ENCODE measurements around the gene LRRC27. TPM values are rescaled to one million over a fixed set of nuclear protein-coding genes. Genes with fewer than 3 reads are reported as not detected.
"Not testable (repeated sequence)": the region's sequence is repeated elsewhere in the genome, so short reads cannot be mapped to it uniquely, and the experiment has no call there.

LRRC27 gene
- total RNA-seq, 3 donors from 2014 or later: 6.2 to 19.3 (median 8.2) TPM

GRCh38 chr10:132376394-132376851, 44.4 kb downstream of the LRRC27 start:
- Histone ChIP-seq H3K9me3 (peaks cover 0 to 4% of the 10 kb centered on the region in 2 donors), H3K27ac (no peak overlapping the region), H3K36me3 (no peaks in the 10 kb centered on the region), H3K4me3 (no peak overlapping the region), H3K4me1 (no peaks in the 10 kb centered on the region), H3K27me3 (no peaks in the 10 kb centered on the region)
- intact Hi-C loops (cut with DNase I; ENCODE audit: low total_unique reads): no loop called here
- TF ChIP-seq POLR2AphosphoS5 (IDR thresholded peaks at IDR 0.05) (no peak), CTCF (IDR thresholded peaks at IDR 0.05) (no peak), POLR2A (IDR thresholded peaks at IDR 0.05) (no peak)
- peak in 1 of 2 donors; percentile 35 for DNase-seq (ENCODE audit: low spot score in 2 of 2)

- no peak for TF ChIP-seq CTCF (IDR thresholded peaks at IDR 0.05)
- no peak for TF ChIP-seq POLR2A (IDR thresholded peaks at IDR 0.05)
- TF ChIP-seq POLR2AphosphoS5 (IDR thresholded peaks at IDR 0.05): no peak
- DNase-seq (ENCODE audit: low spot score in 2 of 2): no peak
- Histone ChIP-seq H3K36me3 (no peaks in the 10 kb centered on the region), H3K27me3 (no peaks in the 10 kb centered on the region), H3K4me3 (no peak overlapping the region), H3K27ac (no peak overlapping the region), H3K9me3 (peaks cover 1 to 5% of the 10 kb centered on the region in 2 donors), H3K4me1 (no peaks in the 10 kb centered on the region)
- intact Hi-C loops (cut with DNase I; ENCODE audit: low total_unique reads): no loop called here
Observed at GRCh38 chr10:132377326-132377725, 45.3 kb downstream of the LRRC27 start.

- intact Hi-C loops (cut with DNase I; ENCODE audit: low total_unique reads); H3K36me3 ChIP-seq; H3K9me3 ChIP-seq; H3K27ac ChIP-seq; H3K4me1 ChIP-seq; H3K27me3 ChIP-seq; H3K4me3 ChIP-seq: not testable (repeated sequence)
- DNase-seq (ENCODE audit: low spot score in 2 of 2): peak in 1 of 2 donors; percentile 17
Observed at GRCh38 chr10:132379026-132379425, 47.0 kb downstream of the LRRC27 start.

GRCh38 chr10:132380986-132381385, 49.0 kb downstream of the LRRC27 start:
- DNase-seq (ENCODE audit: low spot score in 2 of 2); H3K27ac ChIP-seq; H3K27me3 ChIP-seq; intact Hi-C loops (cut with DNase I; ENCODE audit: low total_unique reads); H3K4me1 ChIP-seq; H3K4me3 ChIP-seq; H3K9me3 ChIP-seq; H3K36me3 ChIP-seq: not testable (repeated sequence)

- Histone ChIP-seq H3K4me1 (no peaks in the 10 kb centered on the region), H3K36me3 (no peaks in the 10 kb centered on the region), H3K27ac (no peak overlapping the region), H3K4me3 (no peak overlapping the region), H3K9me3 (peaks cover 3 to 5% of the 10 kb centered on the region in 2 donors), H3K27me3 (no peaks in the 10 kb centered on the region)
- DNase-seq (ENCODE audit: low spot score in 2 of 2): no peak
- no peak for TF ChIP-seq POLR2A (IDR thresholded peaks at IDR 0.05)
- TF ChIP-seq POLR2AphosphoS5 (IDR thresholded peaks at IDR 0.05): no peak
- no peak for TF ChIP-seq CTCF (IDR thresholded peaks at IDR 0.05)
- intact Hi-C loops (cut with DNase I; ENCODE audit: low total_unique reads): no loop called here
Observed at GRCh38 chr10:132381741-132382140, 49.7 kb downstream of the LRRC27 start.

GRCh38 chr10:132382231-132382922, 50.4 kb downstream of the LRRC27 start:
- Histone ChIP-seq H3K27me3 (no peaks in the 10 kb centered on the region), H3K4me1 (no peaks in the 10 kb centered on the region), H3K4me3 (no peak overlapping the region), H3K36me3 (no peaks in the 10 kb centered on the region), H3K27ac (no peak overlapping the region), H3K9me3 (peaks cover 3 to 5% of the 10 kb centered on the region in 2 donors)
- intact Hi-C loops (cut with DNase I; ENCODE audit: low total_unique reads): no loop called here
- DNase-seq (ENCODE audit: low spot score in 2 of 2): no peak
- TF ChIP-seq POLR2A (IDR thresholded peaks at IDR 0.05): no peak
- TF ChIP-seq CTCF (IDR thresholded peaks at IDR 0.05): no peak
- no peak for TF ChIP-seq POLR2AphosphoS5 (IDR thresholded peaks at IDR 0.05)

Measured in breast epithelium (tissue), 4 donors.